Suppressor macrophage treated with lipopolysaccharide for 4 hours (primary cell): Measurements from ENCODE around the gene KCNC1.

Experiments used
- DNase-seq: peaks from one replicate; pipeline ENCODE4 v3.0.0-alpha.2; 2020

The KCNC1 gene

GRCh38 chr11:17760102-17761029 is 25.8 kb downstream of the KCNC1 start:
- peak; percentile 19 for DNase-seq

GRCh38 chr11:17762309-17762974 is 27.9 kb downstream of the KCNC1 start:
- DNase-seq, result no peak

- no peak for DNase-seq
Measured at GRCh38 chr11:17763244-17763643, 28.7 kb downstream of the KCNC1 start.

- DNase-seq, result no peak
Measured at GRCh38 chr11:17763703-17764102, 29.1 kb downstream of the KCNC1 start.

DNA sequence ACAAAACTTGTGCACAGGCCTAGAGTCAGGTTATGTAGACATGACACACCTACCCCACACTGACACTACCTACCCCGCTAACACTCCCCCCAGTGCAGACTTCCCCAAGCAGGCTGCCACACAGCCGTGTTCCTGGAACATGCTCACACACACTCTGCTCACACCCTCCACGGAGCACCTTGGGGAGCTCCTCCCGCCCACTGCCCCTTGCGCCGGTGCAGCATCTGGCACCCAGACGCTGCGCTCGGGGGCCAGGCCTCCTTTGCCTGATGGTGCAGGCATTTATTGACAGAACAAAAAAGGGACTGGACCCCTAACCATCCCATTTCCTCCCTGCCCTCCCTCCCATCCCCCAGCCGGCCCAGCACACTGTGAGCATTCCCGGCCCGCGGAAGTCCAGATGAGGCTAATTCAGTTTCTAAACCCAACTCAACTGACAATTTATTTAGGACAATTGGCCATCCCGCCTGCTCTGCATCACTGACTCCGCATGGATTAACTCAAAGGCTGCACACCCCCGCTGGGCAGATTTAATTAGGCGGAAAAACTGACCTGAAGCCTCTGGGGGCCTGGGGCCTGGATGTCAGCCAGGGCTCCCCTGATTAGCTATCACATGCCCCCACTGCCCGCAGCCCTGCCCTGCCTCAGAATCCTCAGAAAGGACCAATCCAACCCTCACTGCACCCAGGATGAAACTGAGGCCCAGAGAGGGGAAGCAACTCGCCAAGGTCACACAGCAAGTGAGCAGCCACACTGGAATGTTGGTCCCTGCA is 30.1 kb downstream of the KCNC1 start:
- DNase-seq, result no peak

GRCh38 chr11:17765356-17766072 is 30.9 kb downstream of the KCNC1 start:
- DNase-seq, result no peak

GRCh38 chr11:17766073-17766359 is 31.4 kb downstream of the KCNC1 start:
- DNase-seq, result no peak

- DNase-seq, result no peak
Measured at GRCh38 chr11:17766590-17766989, 32.0 kb downstream of the KCNC1 start.

GRCh38 chr11:17767301-17767885 is 32.8 kb downstream of the KCNC1 start:
- no peak for DNase-seq

- DNase-seq, result no peak
Measured at GRCh38 chr11:17767914-17768313, 33.3 kb downstream of the KCNC1 start.

GRCh38 chr11:17768547-17768946 is 34.0 kb downstream of the KCNC1 start:
- no peak for DNase-seq

DNA sequence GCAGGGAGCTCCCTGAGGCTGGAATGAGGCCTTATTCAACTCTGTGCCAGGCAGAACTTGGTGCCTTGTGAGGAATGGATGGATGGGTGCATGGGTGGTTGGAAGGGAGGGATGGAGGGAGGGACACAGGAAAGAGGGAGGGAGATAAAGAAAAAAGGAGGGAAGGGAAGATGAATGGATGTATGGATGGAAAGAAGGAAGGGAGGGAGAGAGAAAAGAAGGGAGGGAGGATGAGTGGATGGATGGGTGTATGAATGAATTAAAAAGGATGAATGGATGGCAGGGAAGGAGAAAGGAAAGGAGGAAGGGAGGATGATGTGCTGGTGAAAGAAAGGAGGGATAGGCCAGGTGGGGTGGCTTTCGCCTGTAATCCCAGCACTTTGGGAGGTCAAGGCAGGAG is 34.6 kb downstream of the KCNC1 start:
- DNase-seq, result no peak

DNA sequence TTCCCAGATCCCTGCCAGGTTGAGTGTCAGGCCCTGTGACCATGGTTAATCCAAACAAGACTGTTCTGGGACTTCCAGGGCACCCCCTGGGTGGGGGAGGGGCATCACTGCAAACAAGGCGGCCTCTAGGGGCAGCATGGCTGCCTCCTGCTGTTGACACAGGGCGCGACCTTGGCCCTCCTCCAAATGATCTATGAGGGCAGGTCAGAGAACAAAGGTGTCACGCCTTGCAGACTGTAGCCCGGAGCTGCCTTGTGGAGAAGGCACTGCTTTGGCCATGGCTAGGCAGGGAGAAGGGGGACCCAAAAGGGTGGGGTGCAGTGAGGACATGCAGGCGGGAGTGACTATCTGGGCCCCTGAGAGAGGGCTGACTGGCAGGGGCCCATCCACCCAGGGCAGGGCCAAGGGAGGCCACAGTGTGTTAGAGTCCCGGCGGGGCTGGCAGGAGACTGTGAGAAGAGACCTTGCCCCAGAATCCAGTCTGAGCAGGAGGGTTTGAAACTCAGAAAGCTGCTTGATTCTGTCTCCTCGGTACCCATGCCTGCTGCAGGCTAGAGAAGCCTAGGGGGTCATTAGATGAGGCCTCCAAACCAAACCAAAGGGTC is 35.6 kb downstream of the KCNC1 start:
- DNase-seq, result no peak

- no peak for DNase-seq
Measured at GRCh38 chr11:17770917-17771316, 36.3 kb downstream of the KCNC1 start.

- DNase-seq, result no peak
Measured at GRCh38 chr11:17771415-17771814, 36.8 kb downstream of the KCNC1 start.

GRCh38 chr11:17771841-17772401 is 37.3 kb downstream of the KCNC1 start:
- DNase-seq, result no peak

GRCh38 chr11:17772704-17773600 is 38.4 kb downstream of the KCNC1 start:
- no peak for DNase-seq

- no peak for DNase-seq
Measured at GRCh38 chr11:17773674-17774073, 39.1 kb downstream of the KCNC1 start.

- no peak for DNase-seq
Measured at GRCh38 chr11:17774232-17775034, 39.9 kb downstream of the KCNC1 start.

DNA sequence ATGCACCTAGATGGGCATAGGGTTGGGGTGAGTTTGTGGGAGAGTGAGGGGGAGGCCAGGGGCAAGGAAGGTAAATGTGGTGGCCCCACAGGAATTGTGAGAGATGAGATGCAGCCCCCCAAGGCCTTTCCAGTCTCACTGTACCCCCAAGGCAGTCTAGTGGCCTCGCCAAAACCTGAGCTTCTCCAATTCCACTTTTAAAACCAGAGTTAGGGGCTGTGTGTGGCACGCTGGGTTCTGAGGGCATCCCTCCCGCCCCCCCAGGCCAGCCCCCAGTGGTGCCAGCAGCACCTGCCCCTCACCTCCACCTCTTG is 40.4 kb downstream of the KCNC1 start:
- no peak for DNase-seq
